Ovary (tissue), 9 donors: ENCODE measurements around the gene HLTF. TPM values are rescaled to one million over a fixed set of nuclear protein-coding genes. Genes with fewer than 3 reads are reported as not detected.

Source experiments
- DNase-seq, 5 donors: peaks; one replicate each; pipeline ENCODE4 v3.0.0-alpha.2; 2019 to 2020
- H3K27ac ChIP-seq, 2 donors: fragments of 200-600 bp; one replicate each; pipeline versions ENCODE4 v1.5.1 to v1.8.0; 2019 to 2022
- H3K27me3 ChIP-seq: fragments of 200-600 bp; one replicate; pipeline ENCODE4 v1.8.0; 2022
- H3K36me3 ChIP-seq: fragments of 200-600 bp; sonication (generic); one replicate; pipeline ENCODE4 v1.5.1; 2019
- H3K4me1 ChIP-seq: one replicate; pipeline ENCODE4 v1.8.1; 2013; ENCODE audit warnings: mild to moderate bottlenecking, moderate library complexity; ENCODE audit not compliant: insufficient read depth
- H3K4me3 ChIP-seq: fragments of 200-600 bp; sonication (generic); one replicate; pipeline ENCODE4 v1.5.1; 2017
- H3K9me3 ChIP-seq, 2 donors: fragments of 200-600 bp in 1 of 2; sonication (generic) in 1 of 2; one replicate each; pipeline versions ENCODE4 v1.5.1 to v1.8.1; 2013 to 2019; ENCODE audit warnings: mild to moderate bottlenecking in 1 of 2, moderate library complexity in 1 of 2
- EP300 ChIP-seq: sonication (generic); formaldehyde crosslinking; IDR thresholded peaks from one replicate; pipeline ENCODE4 v1.6.1; 2017; ENCODE audit warnings: antibody characterized with exemption
- POLR2A ChIP-seq: fragments of 450-650 bp; IDR thresholded peaks from one replicate; pipeline ENCODE4 v1.6.1; 2017; ENCODE audit warnings: antibody characterized with exemption, mild to moderate bottlenecking, moderate library complexity
- WGBS, 3 donors: extraction: QIAGEN DNeasy Blood & Tissue Kit in 1 of 3; methylation state at CpG; one replicate each; pipeline versions ENCODE4 v1.1.5 to v1.1.7; 2013 to 2017; 5-methylcytosine and 5-hydroxymethylcytosine counted together
- intact Hi-C, 4 donors: fragments of 100-400 bp; cut with DNase I; formaldehyde crosslinking; loops; one replicate each; pipeline versions ENCODE4 v1.11.0 to v1.15.1; 2022 to 2023
- polyA plus RNA-seq, 2 donors: library from polyadenylated mRNA; stranded (reverse); fragments of 200-250 nt in 1 of 2; fragments of 350-450 nt in 1 of 2; fragmentation: Illumina TruSeq in 1 of 2; extraction: RNeasy Lipid Tissue Mini Kit (QIAGEN cat#74804) in 1 of 2; gene quantifications; one replicate each; pipeline ENCODE4 v1.2.3, GENCODE V29; 2013 to 2014
- total RNA-seq, 7 donors: library from RNA; depleted of rRNA in 2 of 7; stranded (reverse); fragments of >200 nt in 2 of 7; fragmentation: NEBNext Ultra II Directional in 3 of 7; extraction: Animal tissue kit (Norgen Biotek cat#: 25700) in 3 of 7; gene quantifications; one replicate each; pipeline versions ENCODE4 v1.1.0 to v1.2.4, GENCODE V29; 2016 to 2023
- TF ChIP-seq, protein P1 (sequence below), 3 donors: fragments of 450-650 bp in 2 of 3; fragments of 200-600 bp in 1 of 3; IDR thresholded peaks; one replicate each; pipeline versions ENCODE4 v1.5.1 to v1.8.0; 2016 to 2022; ENCODE audit warnings: antibody characterized with exemption in 3 of 3, mild to moderate bottlenecking in 1 of 3
- donor health status: DM: no; HTN: no; CAD: no; lungs with moderate emphysema.
- donor health status: DM: no; HTN: no; CAD: no.
- donor health status: Bipolar disorder and iron deficiency.
- donor health status: DM: yes; HTN: yes; CAD: no.
- donor health status: DM: no; HTN: no; CAD: no.
- donor health status: DM: yes; HTN: yes; CAD: no.

The HLTF gene
- total and polyA plus RNA-seq, 9 donors = 11.3 to 35.3 (median 31.0) TPM

DNA sequence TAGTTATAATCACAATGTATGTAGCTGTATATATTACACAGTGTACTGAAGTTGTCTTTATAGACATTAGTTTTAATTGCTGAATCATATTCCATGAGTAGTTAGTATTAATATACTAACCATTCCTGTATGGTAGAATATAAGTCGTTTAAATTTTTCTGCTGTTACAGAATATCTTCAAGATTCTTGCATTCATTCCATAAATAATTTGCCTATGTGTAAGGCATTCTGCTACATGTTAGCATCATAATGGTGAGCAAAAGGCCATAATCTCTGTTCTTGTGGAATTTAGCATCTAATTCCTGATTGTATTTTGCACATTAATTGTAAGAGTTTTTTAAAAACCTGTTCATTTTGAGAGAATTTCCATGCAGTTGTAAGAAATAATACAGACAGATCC, 80.9 kb downstream of the HLTF start:
- no peaks in the 10 kb centered on the region for H3K36me3 ChIP-seq
- H3K4me1 ChIP-seq = no peaks in the 10 kb centered on the region
- WGBS, 3 donors = 48 to 67% (median 54%) methylated on average over 1 of the region's 1 CpG
- H3K27me3 ChIP-seq = no peaks in the 10 kb centered on the region
- TF ChIP-seq EP300 = no peak
- no peak for TF ChIP-seq POLR2A
- TF ChIP-seq, protein P1, sequence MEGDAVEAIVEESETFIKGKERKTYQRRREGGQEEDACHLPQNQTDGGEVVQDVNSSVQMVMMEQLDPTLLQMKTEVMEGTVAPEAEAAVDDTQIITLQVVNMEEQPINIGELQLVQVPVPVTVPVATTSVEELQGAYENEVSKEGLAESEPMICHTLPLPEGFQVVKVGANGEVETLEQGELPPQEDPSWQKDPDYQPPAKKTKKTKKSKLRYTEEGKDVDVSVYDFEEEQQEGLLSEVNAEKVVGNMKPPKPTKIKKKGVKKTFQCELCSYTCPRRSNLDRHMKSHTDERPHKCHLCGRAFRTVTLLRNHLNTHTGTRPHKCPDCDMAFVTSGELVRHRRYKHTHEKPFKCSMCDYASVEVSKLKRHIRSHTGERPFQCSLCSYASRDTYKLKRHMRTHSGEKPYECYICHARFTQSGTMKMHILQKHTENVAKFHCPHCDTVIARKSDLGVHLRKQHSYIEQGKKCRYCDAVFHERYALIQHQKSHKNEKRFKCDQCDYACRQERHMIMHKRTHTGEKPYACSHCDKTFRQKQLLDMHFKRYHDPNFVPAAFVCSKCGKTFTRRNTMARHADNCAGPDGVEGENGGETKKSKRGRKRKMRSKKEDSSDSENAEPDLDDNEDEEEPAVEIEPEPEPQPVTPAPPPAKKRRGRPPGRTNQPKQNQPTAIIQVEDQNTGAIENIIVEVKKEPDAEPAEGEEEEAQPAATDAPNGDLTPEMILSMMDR (IDR thresholded peaks at IDR 0.05) = no peak
- H3K4me3 ChIP-seq = no peak overlapping the region
- no peak for DNase-seq
- intact Hi-C loops = no loop called here
- no peak overlapping the region for H3K27ac ChIP-seq
- no peaks in the 10 kb centered on the region for H3K9me3 ChIP-seq

DNA sequence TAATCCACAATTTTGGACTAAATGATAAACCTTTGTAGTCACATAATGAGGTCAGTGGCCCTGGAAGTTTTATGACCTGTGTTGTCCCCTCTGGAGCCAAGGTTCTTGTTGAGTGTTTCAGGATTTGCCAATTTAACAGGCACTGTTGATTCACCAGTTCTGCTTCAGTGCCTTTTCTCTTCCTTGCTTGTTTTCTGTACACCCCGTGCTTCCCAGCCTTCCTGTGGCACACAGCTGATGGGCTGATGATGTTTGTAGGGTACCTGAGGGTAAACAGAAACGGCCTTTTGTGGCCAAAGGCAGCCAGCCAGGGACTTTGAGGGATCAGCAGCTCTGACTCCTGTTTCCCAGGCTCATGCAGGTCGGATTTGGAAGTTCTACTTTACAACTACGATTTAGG, 81.7 kb downstream of the HLTF start:
- Histone ChIP-seq H3K4me3 (no peak overlapping the region), H3K4me1 (no peaks in the 10 kb centered on the region), H3K27me3 (no peaks in the 10 kb centered on the region), H3K27ac (no peak overlapping the region), H3K36me3 (no peaks in the 10 kb centered on the region), H3K9me3 (no peaks in the 10 kb centered on the region)
- TF ChIP-seq EP300 = no peak
- TF ChIP-seq, protein P1 (IDR thresholded peaks at IDR 0.05) = no peak
- TF ChIP-seq POLR2A = no peak
- intact Hi-C loops = no loop called here
- WGBS, 3 donors = 54 to 73% (median 67%) methylated on average over 4 of the region's 4 CpGs
- no peak for DNase-seq

DNA sequence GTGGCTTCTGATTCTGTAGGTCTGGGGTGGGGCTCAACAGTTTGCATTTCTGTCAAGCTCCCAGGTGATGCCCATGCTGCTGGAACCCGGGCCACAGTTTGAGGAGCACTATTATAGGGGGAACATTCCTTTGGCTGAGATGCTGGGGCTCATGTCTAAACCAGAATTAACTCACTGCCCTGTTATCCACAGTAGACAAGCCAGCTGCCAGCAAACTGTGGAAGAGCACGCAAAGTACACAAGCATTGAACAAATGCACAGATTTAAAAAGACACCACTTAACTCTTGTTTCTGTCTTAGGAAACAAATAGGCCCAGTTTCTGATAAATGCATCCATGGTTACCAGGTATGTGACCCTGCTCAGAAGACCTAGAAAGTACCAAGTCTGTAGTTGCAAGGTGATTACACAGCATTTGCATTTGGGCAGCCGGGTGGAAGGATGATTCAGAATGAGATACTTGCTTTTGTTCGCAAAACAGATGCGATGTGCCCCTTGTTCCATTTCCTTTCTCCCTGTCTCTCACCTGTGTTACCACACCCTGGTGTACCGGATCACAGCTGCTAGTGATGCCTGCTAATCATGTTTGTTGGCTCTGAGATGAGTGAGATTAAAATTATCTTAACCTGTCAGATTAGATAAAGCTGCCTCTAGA, 82.6 kb downstream of the HLTF start:
- 89 to 93% (median 91%) methylated on average over 6 of the region's 6 CpGs for WGBS, 3 donors
- H3K36me3 ChIP-seq = no peaks in the 10 kb centered on the region
- no peak overlapping the region for H3K27ac ChIP-seq
- TF ChIP-seq POLR2A (no peak), EP300 (no peak)
- TF ChIP-seq, protein P1 (IDR thresholded peaks at IDR 0.05) = no peak
- no peaks in the 10 kb centered on the region for H3K9me3 ChIP-seq
- peaks cover 2% of the 10 kb centered on the region for H3K4me1 ChIP-seq
- no peak overlapping the region for H3K4me3 ChIP-seq
- no peak for DNase-seq
- intact Hi-C loops = no loop called here
- H3K27me3 ChIP-seq = no peaks in the 10 kb centered on the region

DNA sequence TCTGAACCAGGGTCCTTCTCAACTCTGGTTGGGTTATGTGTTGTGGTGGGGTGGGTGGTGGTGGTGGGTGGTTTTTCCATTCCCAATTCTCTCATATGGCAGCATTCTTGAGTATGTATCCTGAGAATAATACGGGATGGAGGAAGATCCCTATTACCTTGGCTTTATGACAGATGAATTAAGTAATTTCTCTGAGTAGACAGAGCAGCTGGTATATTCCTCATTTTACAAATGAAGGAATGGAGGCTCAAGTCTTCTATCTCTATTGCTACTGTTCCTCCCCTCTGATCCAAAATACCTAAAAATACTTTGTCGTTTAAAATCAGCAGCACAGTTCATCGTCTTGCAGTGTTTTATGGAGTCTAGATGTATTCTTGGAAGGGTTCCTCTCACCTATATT, 84.6 kb downstream of the HLTF start:
- Histone ChIP-seq H3K27me3 (no peaks in the 10 kb centered on the region), H3K4me3 (no peak overlapping the region), H3K9me3 (no peaks in the 10 kb centered on the region), H3K4me1 (peaks cover 2% of the 10 kb centered on the region), H3K36me3 (no peaks in the 10 kb centered on the region), H3K27ac (no peak overlapping the region)
- no peak for TF ChIP-seq EP300
- TF ChIP-seq POLR2A = no peak
- TF ChIP-seq, protein P1 (IDR thresholded peaks at IDR 0.05) = no peak
- 72 to 86% (median 85%) methylated on average over 3 of the region's 3 CpGs for WGBS, 3 donors
- intact Hi-C loops = no loop called here
- DNase-seq = no peak
